Stimulated activated CD4-positive, alpha-beta T cell treated with anti-CD3 and anti-CD28 coated beads, Interleukin-1b, Interleukin-23, amount 100 ng/mL, for 4 hours (primary cell): ENCODE results near the gene TEX13D.
"Not testable (repeated sequence)": the region's sequence is repeated elsewhere in the genome, so short reads cannot be mapped to it uniquely, and the experiment has no call there.

ENCODE experiments used
- DNase-seq, 2 donors: peaks; one replicate each; pipeline ENCODE4 v3.0.0-alpha.2; 2020; ENCODE audit warnings: low read depth in 2 of 2

TEX13D gene

GRCh38 chrX:124332481-124333424, at the start of gene TEX13D:
Gene TEX13D, plus strand, starts transcription at chrX:124332660. Its CDS starts 258 bp downstream, at chrX:124332918.
- DNase-seq = no peak

- no peak for DNase-seq
These were observed 43.0 kb upstream of the TEX13D start for GRCh38 chrX:124289443-124289842.

DNA sequence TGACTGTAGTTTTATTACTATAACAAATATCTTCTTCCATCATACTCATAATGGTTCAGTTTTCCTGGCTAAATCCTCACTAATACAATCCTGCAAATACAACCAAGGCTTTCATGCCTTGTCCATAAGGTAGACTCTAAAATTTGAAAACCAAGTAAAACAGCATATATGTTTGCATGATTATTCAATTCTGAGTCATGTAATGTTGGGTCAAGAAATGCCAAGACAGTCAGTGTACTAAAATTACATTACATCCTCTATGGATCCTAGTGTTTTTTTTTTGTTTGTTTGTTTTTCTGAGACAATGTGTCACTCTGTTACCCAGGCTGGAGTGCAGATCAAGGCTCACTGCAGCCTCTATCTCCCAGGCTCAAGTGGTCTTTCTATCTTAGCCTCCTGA, 38.6 kb upstream of the TEX13D start:
- no peak for DNase-seq

DNA sequence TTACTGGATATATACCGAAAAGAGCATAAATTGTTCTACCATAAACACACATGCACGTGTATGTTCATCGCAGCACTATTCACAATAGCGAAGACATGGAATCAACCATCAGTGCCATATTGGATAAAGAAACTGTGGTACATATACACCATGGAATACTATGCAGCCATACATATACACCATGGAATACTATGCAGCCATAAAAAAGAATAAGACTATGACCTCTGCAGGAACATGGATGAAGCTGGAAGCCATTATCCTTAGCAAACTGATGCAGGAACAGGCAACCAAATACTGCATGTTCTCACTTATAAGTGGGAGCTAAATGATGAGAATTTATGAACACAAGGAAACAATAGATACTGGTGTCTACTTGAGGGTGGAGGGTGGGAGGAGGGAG, 33.1 kb upstream of the TEX13D start:
- DNase-seq = not testable (repeated sequence)

GRCh38 chrX:124300405-124300804, 32.1 kb upstream of the TEX13D start:
- no peak for DNase-seq

DNA sequence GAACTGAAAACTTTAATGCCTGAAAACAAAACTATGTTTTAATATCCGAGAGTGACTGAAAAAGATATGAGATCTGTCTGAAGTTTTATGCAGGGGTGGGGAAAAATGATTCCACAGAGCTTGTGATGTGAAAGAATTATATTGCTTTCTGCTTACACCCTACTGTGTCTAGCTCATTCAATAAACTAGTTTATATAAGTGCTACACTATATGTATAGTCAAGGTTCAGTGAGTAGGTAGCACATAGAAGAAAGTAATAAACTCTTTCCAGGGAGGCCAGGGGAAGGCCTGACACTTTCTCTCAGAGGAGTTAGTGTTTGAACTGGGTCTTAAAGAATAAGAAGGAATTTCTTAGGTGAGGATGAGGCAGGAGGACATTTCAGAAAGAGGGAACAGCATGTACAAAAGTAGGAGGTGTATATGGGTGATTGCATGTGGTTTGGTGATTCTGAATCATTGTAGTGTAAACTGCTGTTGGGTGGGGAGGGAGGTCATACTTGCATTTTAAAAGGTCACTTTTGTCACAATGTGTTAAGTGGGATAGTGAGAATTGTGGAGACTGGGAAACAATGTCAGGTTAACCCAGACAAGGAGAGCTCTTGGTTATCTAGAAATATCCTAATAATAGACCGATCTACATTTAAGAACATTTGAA, 25.1 kb upstream of the TEX13D start:
- no peak for DNase-seq

DNA sequence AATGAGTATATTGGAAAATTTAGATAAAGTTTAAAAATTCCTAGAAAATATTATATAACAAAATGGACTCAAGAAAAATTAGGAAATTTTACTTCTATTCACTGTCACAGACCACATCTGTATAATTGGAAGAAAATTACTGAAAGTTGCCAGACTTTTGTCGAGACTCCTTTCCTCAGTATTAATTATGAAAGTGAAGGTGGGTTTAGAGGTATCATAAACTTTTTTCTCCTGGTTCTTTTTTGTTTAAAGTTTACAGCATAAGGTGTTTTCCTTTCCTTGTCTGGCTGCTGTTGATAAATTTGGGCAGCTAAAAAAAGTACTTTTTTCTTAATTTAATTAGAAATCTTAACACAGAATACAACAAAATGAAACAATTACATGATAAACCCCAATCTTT, 6.7 kb upstream of the TEX13D start:
- DNase-seq = no peak

DNA sequence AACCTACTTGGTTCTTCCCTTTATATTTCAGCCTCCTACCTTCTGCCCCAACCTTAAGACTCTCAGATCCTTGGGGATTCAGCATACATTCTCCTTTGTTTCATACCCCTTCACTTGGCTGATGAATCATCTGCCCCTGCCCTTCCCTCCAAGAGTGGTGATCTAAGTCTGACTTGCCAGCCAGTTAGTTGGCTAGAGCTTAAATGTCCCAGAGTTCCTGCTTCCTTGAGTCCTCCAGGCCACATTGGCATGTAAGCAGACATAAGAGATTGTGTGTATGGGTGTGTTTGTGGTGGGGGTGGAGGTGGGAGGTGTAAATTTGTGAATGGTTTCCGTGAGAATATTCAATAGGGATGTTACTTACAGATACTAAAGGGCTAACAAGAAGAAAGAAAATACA, 3.7 kb upstream of the TEX13D start:
- no peak for DNase-seq

- DNase-seq = no peak
These were observed 1.4 kb downstream of the TEX13D start for GRCh38 chrX:124333862-124334261.

GRCh38 chrX:124334555-124334954, 2.1 kb downstream of the TEX13D start:
- not testable (repeated sequence) for DNase-seq

- no peak for DNase-seq
These were observed 3.1 kb downstream of the TEX13D start for GRCh38 chrX:124335598-124335997.

DNA sequence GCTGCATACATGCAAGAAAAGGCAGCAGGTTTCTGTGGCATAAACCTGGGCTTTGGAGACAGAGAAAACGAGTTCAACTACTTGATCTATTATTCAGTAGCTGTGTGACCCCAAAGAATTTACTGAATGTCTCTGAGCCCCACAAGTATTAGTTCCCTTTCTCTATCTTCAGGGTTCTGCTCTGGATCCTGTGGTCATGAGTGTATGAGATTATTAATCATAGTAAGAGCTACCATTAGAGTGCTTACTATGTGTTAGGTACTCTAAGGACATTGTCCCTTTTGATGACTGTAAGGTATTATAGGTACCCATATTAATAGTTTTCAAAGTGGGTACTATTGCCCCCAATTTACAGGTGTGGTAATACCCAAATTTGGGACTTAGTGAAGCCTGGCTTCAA, 5.5 kb downstream of the TEX13D start:
- DNase-seq = no peak

DNA sequence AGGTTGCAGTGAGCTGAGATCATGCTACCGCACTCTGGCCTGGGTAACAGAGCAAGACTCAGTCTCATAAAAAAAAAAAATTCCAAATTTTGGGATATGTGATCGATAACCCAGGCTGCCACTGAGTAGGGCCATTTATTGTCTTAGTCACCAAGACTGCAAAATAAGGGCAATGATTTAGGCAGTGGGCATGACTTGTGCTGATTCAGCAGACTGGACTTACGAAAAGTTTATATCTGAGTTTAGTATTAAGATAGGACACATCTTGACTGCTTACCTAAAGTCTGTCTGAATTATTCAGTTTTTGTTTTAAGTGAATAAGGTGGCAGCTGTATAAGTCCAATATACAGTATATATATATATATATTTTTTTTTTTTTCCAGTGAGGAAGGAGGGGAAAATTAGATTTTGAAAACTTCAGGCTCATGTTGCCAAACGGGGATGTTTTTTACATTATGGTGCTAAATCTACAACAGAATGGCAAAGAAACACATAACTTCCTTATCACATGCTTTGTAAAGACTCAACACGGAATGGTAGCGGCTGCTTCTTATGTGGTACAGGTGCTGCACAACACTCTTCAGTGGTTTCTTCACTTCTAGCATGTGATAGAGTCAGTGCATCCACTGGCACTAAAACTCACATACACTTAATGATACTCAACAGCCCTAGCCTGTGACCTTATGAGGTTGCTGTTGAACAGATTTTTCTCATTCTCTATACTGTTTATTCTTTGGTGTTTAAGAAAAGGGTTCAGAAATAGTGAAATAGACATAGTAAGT, 6.5 kb downstream of the TEX13D start:
- no peak for DNase-seq

DNA sequence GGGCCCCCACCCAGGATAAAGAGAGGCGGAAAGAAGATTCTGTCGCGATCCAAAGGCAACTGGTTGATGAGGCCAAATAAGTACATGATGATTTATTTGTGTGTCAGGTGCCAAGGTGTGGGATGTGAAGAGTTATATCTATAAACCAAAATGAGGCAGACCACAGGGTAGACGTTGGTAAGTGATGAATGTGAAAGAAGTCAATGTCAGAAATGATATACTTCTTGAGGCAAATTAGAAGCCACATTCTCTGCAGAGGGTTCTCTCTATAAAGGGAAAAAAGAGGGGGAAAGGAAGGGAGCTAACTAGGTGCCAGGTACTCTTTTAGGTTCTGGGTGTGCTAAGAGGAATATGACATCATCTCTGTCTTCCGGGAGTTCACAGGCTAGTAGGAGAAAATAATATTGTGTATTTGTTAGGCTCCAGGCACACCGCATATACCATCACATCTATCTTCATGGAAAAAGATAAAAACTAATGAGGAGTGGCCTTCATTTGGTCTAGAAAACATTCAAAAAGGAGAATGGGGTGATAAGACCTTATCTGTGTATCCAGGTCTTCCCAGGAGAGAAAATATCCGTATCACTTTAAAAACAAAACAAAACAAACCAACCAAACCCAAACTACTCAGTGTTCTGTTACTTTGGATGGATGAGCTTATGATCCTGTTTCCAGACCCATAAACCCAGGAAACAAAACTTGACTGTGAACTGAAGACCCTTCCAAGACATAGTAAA, 9.1 kb downstream of the TEX13D start:
- no peak for DNase-seq

DNA sequence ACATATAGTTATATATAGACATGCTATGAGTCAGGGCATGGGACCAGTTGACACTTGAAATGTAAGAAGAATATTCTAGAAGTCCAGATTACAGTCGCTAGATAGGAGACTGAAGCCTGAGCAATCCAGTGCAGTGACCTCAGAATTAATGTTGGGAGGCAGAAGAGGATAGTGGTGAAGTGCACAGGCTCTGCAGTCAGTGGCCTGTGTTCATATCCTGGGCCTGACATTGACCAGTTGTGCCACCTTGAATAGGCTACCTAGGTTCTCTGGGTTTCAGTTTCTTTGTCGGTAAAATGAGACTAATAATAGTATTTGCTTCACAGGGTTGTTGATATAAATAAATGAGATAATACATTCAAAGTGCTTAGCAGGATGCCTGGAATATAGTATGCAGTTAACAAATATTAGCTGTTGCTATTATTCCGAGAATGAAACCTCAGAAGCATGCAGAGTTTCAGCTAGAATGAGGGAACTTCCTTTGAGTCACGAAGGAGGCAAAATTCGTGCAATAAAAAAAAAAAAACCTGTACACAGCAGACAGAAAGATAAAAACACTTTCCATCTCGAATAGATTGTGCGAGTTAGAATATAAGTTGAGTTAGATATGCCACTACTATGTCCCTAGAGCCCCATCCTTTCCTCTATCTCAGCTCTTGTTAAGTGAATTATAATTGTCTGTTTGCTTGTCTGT, 9.9 kb downstream of the TEX13D start:
- DNase-seq = no peak

- DNase-seq = no peak
These were observed 10.6 kb downstream of the TEX13D start for GRCh38 chrX:124343016-124343415.

DNA sequence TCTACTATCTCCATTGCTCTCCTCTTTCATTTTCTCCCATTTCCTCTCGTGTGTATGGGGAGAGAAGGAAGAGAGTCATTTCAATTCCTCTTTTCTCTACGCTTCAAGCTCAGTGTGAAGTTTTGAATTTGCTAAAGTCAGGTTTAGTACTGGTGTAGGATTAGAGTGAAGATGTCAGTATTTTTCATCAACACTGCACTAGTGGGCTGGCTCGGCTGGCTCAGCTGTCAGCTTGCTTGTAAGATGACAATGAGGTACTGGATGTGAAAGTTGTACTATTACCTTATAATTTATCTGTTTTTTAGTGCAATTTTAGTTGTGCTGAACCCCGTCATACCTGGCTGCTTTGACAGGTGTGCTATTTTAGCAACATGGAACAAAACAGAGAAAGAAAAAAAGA, 11.8 kb downstream of the TEX13D start:
- DNase-seq = no peak

DNA sequence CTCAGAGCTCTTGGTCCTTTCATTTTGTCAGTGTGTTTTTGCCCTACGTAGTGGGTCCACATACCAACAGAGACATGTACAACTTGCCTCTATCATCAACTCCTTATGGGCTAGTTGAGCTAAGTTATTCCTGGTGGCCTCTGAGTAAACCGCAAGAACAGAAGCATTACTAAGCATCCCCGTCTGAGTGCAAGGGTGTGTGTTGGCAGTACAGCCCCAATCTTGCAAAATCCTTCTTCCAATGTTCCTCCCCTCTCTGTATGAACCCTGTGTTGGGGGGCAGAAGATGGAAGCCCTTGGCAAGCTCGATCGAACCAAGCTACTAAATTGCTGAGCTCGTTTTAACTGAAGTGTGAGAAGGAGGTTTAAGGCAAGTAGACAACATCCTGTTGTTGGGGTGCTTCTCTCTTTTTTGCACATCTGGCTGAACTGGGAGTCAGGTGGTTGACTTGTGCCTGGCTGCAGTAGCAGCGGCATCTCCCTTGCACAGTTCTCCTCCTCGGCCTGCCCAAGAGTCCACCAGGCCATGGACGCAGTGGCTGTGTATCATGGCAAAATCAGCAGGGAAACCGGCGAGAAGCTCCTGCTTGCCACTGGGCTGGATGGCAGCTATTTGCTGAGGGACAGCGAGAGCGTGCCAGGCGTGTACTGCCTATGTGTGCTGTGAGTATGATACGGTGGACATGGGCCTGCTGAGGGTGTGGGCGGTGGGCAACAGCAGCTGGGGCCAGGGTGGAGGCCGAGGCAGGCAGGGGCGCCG, 13.8 kb downstream of the TEX13D start, which contains the start of gene SH2D1A:
Gene SH2D1A, plus strand, starts transcription at position 447 of the 760 bp plus-strand sequence. Its CDS starts 80 bp downstream, at position 527.
- DNase-seq = no peak

DNA sequence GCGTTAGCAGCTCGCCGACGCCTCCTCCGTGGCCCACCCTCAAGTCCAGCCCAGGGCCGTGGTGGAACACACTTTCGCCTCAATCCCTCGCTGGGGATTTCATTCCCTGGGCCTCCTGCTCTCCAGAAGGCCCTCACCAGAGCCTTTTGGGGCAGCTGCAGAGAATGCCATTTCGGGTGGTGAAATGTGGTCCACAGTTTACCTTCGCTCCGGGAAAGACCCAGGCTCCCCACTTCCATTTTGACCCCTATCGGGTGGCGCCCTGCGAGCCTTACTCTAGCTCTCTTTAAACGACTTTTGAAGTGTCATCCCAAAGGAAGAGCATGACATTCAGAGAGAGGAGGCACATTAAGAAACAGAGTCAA, 14.4 kb downstream of the TEX13D start:
- no peak for DNase-seq

GRCh38 chrX:124347242-124347641, 14.8 kb downstream of the TEX13D start:
- peak in 1 of 2 donors; percentile 30 for DNase-seq
